HG02588 (cell line): Measurements from ENCODE around the gene SLC25A25.
"Not testable (repeated sequence)": the region's sequence is repeated elsewhere in the genome, so short reads cannot be mapped to it uniquely, and the experiment has no call there.

Experiments used
- ATAC-seq: cut with Tn5 transposase; IDR thresholded peaks from one replicate; pipeline ENCODE4 v1.9.1; 2021; ENCODE audit warnings: mild to moderate bottlenecking, moderate library complexity; ENCODE audit not compliant: unreplicated experiment

Gene SLC25A25

DNA sequence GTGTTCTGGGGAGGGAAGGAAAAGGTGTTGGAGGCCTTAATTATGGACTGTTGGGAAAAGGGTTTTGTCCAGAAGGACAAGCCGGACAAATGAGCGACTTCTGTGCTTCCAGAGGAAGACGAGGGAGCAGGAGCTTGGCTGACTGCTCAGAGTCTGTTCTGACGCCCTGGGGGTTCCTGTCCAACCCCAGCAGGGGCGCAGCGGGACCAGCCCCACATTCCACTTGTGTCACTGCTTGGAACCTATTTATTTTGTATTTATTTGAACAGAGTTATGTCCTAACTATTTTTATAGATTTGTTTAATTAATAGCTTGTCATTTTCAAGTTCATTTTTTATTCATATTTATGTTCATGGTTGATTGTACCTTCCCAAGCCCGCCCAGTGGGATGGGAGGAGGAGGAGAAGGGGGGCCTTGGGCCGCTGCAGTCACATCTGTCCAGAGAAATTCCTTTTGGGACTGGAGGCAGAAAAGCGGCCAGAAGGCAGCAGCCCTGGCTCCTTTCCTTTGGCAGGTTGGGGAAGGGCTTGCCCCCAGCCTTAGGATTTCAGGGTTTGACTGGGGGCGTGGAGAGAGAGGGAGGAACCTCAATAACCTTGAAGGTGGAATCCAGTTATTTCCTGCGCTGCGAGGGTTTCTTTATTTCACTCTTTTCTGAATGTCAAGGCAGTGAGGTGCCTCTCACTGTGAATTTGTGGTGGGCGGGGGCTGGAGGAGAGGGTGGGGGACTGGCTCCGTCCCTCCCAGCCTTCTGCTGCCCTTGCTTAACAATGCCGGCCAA, 40.4 kb downstream of the SLC25A25 start:
- ATAC-seq = no peak

DNA sequence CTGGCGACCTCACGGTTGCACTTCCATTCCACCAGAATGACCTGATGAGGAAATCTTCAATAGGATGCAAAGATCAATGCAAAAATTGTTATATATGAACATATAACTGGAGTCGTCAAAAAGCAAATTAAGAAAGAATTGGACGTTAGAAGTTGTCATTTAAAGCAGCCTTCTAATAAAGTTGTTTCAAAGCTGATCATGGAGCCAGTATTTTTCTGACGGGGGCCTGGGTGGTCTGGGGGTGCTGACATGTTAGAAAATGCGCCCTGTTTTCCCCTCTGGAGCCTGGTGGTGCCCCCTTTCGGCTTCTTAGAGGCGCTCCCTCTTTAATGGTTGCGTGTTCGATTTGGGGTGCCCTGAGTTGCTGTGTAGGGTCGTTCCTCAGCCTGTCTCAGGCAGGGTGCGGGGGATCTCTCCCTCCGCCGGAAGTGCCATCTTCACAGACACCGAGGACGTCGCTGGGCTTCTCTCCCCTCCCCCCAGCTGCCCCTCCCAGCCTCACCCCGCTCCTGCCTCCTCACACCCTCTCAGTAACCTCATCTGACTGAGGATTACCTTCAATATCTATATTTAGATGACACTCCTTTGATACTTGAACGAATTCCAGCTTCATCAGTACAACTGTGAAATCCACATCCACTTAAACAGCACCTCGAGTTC, 41.1 kb downstream of the SLC25A25 start:
- ATAC-seq = no peak

DNA sequence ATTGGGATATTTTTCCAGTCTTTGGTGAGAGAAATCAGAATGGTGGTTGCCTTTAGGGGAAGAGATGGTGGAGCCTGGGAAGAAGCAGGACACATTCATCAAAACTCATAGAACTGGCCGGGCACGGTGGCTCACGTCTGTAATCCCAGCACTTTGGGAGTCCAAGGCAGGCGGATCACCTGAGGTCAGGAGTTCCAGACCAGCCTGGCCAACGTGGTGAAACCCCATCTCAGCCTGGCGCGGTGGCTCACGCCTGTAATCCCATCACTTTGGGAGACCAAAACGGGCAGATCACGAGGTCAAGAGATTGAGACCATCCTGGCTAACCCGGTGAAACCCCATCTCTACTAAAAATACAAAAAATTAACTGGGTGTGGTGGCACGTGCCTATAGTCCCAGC, 43.7 kb downstream of the SLC25A25 start:
- not testable (repeated sequence) for ATAC-seq

DNA sequence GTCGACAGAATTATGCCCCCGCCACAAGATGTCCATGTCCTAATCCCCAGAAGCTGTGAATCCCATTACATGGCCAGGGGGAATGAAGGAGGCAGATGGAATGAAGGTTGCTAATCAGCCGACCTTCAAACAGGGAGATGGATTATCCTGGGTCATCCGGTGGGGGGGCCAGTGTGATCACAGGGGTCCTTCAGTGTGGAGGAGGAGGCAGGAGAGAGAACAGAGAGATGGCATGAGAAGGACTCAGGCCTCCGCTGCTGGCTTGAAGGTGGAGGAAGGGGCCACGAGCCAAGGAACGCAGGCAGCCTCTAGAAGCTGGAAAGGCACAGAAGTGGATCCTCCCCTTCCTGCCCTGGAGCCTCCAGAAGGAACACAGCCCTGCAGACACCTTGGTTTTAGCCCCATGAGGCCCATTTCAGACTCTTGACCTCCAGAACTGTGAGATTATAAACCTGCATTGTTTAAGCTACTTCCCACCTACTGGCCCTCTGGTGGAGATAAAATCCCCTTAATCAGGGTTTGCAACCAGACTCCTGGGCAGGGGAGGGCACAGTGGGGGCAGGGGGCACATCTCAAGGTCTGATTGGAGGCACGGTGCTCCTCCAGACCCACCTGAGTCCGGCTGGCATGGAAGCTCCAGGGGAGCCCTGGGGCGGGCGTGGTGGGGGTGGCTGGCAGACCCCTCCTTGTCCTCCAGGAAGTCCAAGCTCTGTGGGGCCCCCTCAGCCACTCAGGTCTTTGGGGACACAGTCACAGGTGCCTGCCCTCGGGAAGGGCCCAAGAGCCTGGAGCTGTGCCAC, 45.7 kb downstream of the SLC25A25 start:
- no peak for ATAC-seq

DNA sequence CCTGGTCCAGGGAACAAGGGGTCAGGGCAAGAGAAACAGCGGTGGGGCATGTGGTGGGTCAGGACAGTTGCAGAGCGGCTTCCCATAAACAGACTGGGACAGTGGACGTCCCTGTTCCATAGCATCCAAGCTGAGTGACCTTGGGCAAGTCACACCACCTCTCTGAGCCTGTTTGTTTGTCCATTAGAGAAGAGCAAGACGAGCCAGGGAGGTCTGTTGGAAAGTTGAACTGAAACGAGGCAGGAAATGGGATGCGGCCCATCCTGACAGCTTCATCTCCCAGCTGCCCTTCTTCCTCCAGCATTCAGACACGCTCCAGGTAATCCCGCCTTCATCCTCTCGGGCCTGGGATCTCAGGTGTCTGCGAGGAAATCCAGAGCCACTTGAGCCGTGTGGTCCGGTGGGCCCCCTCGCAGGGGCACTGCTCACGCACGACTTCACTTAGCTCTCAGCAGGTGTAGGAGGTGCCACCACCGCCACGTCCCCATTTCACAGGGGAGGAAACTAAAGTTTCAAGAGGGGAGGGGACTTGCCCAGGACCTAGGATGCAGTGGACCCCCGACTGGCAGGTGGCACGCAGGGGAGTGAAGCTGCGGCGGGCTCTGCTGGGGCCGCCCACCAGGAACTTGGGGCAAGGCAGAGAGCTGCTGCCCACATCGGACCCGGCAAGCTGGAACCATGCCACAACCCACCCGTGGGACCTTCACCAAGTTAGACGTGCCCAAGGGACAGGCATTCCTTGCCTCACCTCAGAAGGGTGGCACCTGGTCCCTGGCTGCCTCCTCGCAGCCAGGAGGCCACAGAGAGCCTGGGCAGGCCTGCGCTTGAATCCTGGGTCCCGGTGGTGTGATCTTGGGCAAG, 46.5 kb downstream of the SLC25A25 start:
- no peak for ATAC-seq

DNA sequence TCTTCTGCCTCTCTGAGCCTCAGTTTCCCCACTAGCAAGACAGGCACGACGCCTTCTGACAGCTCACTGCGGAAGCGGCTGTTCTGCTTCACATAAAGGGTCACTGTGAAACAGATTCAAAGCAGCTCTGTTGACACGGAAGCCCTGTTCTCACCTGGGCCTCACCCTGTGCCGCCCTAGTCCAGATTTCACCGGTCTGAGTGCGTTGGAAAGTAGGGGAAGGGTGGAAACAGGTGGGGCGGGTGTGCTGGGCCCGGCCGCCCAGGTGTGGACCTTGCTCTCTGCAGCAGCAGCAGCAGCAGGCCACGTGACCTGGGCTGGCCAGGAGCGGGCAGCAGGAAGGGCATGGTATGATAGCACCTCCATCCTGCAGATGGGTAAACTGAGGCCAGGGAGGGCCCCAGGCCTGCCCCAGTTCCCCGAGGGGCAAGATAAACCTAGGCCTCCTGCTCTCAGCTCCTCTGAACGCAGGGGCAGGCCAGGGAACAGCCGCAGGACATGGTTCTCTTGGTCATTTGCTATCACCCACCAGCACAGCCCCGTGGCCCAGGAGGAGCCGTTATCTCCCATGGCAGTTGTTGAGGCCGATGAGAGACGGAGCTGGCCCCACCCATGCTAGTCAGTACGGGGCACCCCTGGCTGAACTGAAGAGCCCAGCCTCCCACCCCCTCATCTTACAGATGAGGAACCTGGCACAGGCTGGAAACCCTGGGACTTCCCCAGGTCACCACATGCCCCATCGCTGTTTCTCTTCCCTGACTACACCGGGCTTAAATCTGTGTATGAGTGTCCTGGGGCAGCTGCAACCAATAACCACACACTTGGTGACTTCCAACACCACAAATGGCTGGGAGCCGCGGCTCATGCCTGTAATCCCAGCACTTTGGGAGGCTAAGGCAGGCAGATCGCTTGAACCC, 47.4 kb downstream of the SLC25A25 start:
- no peak for ATAC-seq

DNA sequence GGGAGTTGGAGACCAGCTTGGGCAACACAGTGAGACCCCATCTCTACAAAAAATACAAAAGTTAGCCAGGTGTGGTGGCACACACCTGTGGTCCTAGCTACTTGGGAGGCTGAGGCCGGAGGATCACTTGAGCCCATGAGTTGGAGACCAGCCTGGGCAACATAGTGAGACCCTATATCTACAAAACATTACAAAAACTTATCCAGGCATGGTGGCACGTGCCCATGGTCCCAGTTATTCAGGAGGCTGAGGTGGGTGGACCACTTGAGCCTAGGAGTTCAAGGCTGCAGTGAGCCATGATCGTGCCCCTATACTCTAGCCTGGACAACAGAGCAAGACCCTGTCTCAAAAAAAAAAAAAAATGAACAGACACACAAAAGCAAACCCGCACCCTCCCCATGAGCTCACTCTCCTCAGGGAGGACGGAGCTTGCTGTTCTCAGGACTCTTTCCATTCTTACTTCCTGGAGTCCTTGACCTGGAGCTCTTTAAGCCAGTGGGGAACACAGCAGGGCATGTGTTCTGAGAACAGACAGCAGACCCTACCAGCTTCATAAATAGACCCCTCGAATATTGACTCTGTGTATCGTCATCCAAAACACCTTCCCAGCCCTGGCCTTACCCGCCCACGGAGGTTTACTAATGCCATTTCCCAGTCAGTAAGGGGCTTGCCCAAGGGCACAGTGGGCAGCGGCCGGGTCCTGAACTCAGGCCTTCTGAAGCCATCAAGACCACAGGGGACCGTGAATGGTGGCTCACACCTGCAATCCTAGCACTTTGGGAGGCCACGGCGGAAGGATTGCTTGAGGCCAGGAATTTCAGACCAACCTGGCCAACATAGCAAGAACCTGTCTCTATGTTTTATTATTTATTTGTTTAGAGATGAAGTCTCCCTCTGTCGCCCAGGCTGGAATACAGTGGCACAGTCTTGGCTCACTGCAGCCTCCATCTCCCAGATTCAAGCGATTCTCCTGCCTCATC, 48.4 kb downstream of the SLC25A25 start:
- ATAC-seq = no peak

DNA sequence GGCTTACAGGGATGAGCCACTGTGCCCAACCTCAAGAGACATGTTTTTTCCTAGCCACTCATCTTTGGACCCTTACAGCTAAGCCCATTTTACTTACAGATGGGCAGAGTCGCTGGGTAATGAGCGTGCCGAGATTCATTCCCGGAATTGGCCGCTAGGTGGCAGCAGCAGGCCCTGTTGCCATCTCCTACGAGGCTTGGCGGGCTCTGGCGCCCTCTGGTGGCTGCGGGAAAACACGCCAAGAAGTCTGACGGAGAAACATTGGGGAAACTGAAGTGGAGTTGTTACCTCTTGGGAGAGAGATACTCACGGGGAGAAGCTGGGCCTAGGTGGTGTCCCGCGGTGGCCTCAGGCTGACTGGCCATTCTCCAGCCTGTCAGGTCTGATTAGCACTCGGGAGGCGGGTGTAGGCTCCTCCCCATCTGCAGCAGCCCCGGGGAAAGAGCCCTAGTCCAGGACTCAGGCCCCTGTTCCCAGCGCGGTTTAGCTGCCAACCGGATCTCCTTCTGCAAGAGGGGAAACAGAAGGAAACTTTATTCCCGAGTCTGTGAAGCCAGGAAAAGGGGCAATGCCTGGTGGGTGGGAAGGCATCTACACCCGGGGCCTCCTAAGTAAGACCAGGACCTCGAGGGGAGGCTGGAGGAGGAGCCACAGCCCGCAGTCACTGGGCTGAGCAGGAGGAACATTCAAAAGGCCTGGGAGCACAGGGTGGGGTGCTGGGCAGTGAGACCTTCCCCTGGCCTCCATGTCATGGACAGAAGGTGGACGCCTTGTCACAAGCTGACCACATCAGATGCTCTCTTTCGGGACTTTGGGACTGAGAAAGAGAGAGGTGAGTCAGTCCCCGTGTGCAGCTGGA, 49.8 kb downstream of the SLC25A25 start:
- no peak for ATAC-seq

DNA sequence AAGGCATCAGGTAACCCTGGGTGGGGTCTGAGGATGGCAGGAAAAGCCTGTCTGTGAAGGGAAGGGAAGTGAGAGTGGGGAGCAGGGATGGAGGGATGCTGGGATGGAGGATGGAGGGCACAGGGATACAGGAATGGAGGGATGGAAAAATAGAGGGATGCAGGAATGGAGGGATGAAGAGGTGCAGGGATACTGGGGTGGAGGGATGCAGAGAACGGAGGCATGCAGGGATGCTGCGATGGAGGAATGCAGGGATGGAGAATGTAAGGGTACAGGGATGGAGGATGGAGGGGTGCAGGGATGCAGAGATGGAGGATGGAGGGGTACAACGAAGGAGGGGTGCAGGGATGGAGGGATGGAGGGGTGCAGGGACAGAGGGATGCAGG, 50.4 kb downstream of the SLC25A25 start:
- no peak for ATAC-seq

DNA sequence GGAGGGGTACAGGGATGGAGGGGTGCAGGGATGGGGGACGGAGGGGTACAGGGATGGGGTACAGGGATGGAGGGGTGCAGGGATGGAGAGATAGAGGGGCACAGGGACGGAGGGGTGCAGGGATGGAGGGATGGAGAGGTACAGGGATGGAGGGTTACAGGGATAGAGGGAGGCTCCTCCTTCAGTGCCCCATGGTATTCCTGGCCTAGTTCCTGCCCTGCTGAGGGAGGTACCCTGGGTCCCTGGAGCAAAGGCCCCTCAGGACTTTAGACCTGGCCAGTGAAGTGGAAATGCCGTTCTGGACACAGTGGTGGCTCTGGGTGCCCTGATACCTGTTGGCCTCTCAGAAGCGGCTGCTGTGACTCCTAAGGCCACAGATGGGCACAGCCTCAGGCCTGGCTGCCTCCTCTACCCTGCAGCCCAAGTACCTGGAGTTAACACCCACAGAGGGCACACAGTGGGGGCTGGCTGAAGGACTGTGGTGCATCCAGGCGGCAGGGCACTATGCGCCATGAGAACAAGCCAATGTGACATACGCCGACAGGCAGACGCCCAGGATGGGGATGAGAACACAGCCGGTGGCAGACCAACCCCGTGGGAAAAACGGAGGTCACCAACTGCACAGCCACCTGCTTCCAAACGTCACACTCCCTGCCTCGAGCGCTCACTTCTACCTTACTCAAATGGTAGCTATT, 51.1 kb downstream of the SLC25A25 start:
- no peak for ATAC-seq

DNA sequence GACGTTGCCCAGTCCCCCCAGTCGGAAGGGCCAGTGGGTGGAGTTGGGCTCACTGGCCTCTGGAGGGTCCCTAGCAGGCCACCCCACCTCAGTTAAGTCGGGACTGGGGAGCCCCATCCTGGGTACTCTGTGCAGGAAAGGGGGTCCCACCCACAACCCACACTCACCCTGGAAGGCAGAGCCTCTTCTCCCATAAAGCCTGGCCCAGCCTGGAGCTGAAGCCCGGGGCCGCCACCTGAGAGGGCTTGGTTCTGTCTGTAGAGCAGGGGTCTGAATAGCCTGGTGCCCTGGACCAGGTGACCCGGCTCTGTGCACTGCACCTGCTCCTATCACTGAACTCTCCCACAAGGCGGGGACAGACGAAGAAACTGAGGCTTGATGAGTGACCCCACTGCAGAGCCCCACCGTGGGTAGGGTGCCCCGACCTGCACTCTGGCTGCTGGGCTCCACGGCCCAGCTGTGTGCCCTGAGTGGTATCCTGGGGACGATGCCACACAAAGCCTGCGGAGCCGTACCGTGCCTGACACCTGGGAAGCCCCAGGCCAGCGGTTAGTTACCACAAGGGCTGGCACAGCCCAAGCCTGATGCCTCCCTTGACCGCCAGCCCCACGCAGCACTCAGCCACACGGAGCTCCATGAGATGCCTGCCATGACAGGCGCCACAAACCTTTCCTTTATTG, 52.2 kb downstream of the SLC25A25 start:
- no peak for ATAC-seq

DNA sequence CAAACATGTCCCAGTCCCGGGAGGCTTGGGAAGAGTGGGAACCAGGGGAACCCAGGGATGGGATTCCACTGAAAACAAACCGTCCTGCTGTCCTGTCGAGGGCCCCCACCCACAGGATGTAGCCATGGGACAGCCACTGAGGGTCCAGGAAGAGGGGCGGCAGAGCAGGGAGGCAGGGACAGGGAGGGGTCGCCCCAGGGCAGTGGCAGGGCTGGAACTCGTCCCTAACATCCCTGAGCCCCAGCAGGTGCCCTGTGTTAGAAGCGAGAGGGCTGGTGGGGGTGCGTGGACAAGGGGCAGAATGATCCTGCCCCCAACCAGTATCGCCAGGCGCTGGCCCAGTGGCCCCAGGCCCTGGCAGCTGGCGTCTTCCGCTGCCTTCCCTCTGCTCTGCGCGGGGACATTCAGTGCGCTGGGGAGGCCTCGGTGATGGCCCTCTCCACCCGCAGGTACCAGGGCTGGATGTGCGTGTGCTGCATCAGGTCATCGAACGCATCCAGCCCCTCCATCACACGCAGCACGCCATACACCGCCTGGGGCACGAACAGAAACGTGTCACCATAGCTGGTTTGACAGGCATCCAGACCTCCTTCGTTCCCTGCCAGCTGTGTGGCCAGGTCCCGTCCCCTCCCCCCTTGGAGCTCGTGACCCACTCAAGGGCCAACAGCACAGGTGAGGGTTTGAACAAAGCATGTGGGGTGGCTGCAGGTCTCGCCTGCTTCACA, 52.9 kb downstream of the SLC25A25 start:
- ATAC-seq = no peak

DNA sequence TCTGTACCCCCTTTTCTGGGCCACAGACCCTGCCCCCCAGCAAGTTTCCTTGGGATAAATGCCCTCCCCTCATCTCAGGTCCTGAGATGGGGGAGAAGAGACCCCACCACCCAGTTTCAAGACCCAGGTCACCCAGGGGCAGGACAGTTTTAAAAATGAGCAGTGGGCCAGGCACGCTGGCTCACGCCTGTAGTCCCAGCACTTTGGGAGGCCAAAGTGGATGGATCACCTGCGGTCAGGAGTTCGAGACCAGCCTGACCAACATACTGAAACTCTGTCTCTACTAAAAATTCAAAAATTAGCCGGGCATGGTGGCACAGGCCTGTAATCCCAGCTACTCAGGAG, 53.4 kb downstream of the SLC25A25 start:
- ATAC-seq = no peak

DNA sequence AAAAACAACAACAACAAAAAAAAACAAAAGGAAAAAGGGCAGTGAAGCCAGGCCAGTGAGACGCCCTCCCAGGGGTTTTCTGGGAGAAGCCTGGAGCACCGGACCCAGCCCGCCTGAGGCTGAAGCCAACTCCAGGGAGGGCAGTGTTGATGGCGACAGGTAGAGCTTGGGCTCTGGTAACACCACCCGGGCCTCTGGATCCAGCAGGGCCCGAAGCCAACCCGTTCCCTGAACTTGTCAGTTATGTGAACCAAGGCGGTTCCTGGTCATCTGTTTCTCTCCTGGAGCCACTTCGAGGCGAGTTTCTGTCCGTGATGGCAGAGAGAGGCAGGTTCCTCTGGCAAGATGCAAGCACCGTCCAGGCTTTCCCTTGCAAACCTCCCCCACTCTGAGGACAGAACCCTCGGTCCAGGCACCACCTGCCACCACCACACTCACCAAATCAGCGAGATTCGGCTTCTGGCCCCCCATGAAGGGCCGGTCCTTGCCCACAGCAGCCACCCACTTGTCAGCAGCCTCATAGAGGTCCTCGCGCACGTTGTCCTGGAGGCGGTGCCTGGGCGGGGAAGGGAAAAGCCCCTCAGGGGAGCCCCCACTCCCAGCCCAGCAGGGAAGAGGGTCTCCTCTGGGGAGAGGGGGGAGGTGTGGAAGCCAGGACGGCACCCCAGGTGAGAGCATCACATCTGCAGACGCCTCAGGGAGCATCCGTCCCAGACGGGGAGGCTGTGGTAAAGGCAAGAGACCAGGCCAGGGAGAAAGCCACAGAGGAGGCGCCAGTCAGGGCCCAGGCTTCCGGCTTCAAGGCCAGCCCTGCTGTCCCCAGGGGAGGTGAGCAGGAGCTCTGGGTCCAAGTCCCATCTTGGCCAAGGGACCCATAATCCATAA, 54.1 kb downstream of the SLC25A25 start:
- ATAC-seq = no peak

DNA sequence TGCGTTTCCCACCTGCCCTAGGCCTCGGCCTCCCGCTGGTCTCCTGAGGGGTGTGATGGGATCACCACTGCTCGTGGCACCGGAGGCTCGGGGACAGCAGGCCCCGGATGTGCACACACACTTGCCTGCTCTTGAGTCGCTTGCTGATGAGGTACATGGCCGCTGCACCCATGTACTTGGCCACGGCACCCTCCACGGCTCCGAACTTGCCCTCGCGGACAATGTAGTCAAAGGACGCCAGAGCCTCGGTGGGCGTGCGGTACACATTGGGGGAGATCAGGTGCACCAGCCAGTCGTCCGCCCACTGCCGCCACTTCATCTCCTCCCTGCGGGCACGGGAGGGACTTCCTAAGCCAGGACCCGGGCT, 54.8 kb downstream of the SLC25A25 start:
- ATAC-seq = no peak
